ENCODE results near the gene CCDC169. TPM values are rescaled to one million over a fixed set of nuclear protein-coding genes. Genes with fewer than 3 reads are reported as not detected.
"Not testable (repeated sequence)": the region's sequence is repeated elsewhere in the genome, so short reads cannot be mapped to it uniquely, and the experiment has no call there.

Gene CCDC169
- polyA plus RNA-seq, 4 donors = 0.37 to 5.3 TPM; not detected in 2

GRCh38 chr13:36324881-36325280, 27.3 kb upstream of the CCDC169 start:
- H3K4me1 ChIP-seq (ENCODE audit: control insufficient read depth in 3 of 3, insufficient read depth in 2 of 3, low read depth in 1 of 3, low read length in 2 of 3); H3K27ac ChIP-seq (ENCODE audit: low read depth in 1 of 3, low read length in 2 of 3); H3K27me3 ChIP-seq (ENCODE audit: control insufficient read depth in 3 of 3, insufficient read depth in 3 of 3, low read length in 3 of 3); DNase-seq; H3K4me3 ChIP-seq (ENCODE audit: low read depth in 1 of 3, low read length in 3 of 3); FAIRE-seq; H3K9me3 ChIP-seq (ENCODE audit: control insufficient read depth in 2 of 2, insufficient read depth in 1 of 2, low read depth in 1 of 2, low read length in 1 of 2): not testable (repeated sequence)
- peaks cover 0 to 12% (median 0%) of the 10 kb centered on the region in 3 donors for H3K36me3 ChIP-seq (ENCODE audit: control insufficient read depth in 3 of 3, insufficient read depth in 2 of 3, low read depth in 1 of 3, low read length in 3 of 3)
- WGBS, 3 donors = 76 to 84% (median 77%) methylated on average over 5 of the region's 5 CpGs

- DNase-seq = peak in 1 of 2 donors; percentile 9
- Histone ChIP-seq H3K9me3 (ENCODE audit: control insufficient read depth in 2 of 2, insufficient read depth in 1 of 2, low read depth in 1 of 2, low read length in 1 of 2) (no peaks in the 10 kb centered on the region), H3K27ac (ENCODE audit: low read depth in 1 of 3, low read length in 2 of 3) (no peak overlapping the region), H3K4me3 (ENCODE audit: low read depth in 1 of 3, low read length in 3 of 3) (no peak overlapping the region), H3K4me1 (ENCODE audit: control insufficient read depth in 3 of 3, insufficient read depth in 2 of 3, low read depth in 1 of 3, low read length in 2 of 3) (no peaks in the 10 kb centered on the region), H3K27me3 (ENCODE audit: control insufficient read depth in 3 of 3, insufficient read depth in 3 of 3, low read length in 3 of 3) (no peaks in the 10 kb centered on the region), H3K36me3 (ENCODE audit: control insufficient read depth in 3 of 3, insufficient read depth in 2 of 3, low read depth in 1 of 3, low read length in 3 of 3) (peaks cover 0 to 12% (median 0%) of the 10 kb centered on the region in 3 donors)
- FAIRE-seq = no peak
- WGBS, 3 donors = 94 to 100% (median 96%) methylated on average over 1 of the region's 1 CpG
Measured at GRCh38 chr13:36323951-36324566, 26.4 kb upstream of the CCDC169 start.

GRCh38 chr13:36323408-36323807, 25.8 kb upstream of the CCDC169 start:
- H3K9me3 ChIP-seq (ENCODE audit: control insufficient read depth in 2 of 2, insufficient read depth in 1 of 2, low read depth in 1 of 2, low read length in 1 of 2) = no peaks in the 10 kb centered on the region
- H3K27ac ChIP-seq (ENCODE audit: low read depth in 1 of 3, low read length in 2 of 3) = no peak overlapping the region
- WGBS, 3 donors = 90 to 93% (median 93%) methylated on average over 3 of the region's 3 CpGs
- no peaks in the 10 kb centered on the region for H3K27me3 ChIP-seq (ENCODE audit: control insufficient read depth in 3 of 3, insufficient read depth in 3 of 3, low read length in 3 of 3)
- no peak for FAIRE-seq
- DNase-seq = no peak
- peaks cover 0 to 12% (median 0%) of the 10 kb centered on the region in 3 donors for H3K36me3 ChIP-seq (ENCODE audit: control insufficient read depth in 3 of 3, insufficient read depth in 2 of 3, low read depth in 1 of 3, low read length in 3 of 3)
- H3K4me1 ChIP-seq (ENCODE audit: control insufficient read depth in 3 of 3, insufficient read depth in 2 of 3, low read depth in 1 of 3, low read length in 2 of 3) = no peaks in the 10 kb centered on the region
- H3K4me3 ChIP-seq (ENCODE audit: low read depth in 1 of 3, low read length in 3 of 3) = no peak overlapping the region

GRCh38 chr13:36319793-36320192, 22.2 kb upstream of the CCDC169 start:
- not testable (repeated sequence) for H3K27me3 ChIP-seq (ENCODE audit: control insufficient read depth in 3 of 3, insufficient read depth in 3 of 3, low read length in 3 of 3); DNase-seq; H3K9me3 ChIP-seq (ENCODE audit: control insufficient read depth in 2 of 2, insufficient read depth in 1 of 2, low read depth in 1 of 2, low read length in 1 of 2); H3K36me3 ChIP-seq (ENCODE audit: control insufficient read depth in 3 of 3, insufficient read depth in 2 of 3, low read depth in 1 of 3, low read length in 3 of 3); H3K4me3 ChIP-seq (ENCODE audit: low read depth in 1 of 3, low read length in 3 of 3); FAIRE-seq; H3K4me1 ChIP-seq (ENCODE audit: control insufficient read depth in 3 of 3, insufficient read depth in 2 of 3, low read depth in 1 of 3, low read length in 2 of 3); H3K27ac ChIP-seq (ENCODE audit: low read depth in 1 of 3, low read length in 2 of 3)
- 50 to 74% (median 61%) methylated on average over 4 to 6 of the region's 6 CpGs for WGBS, 3 donors

- H3K27ac ChIP-seq (ENCODE audit: low read depth in 1 of 3, low read length in 2 of 3) = no peak overlapping the region
- peaks cover 0 to 3% of the 10 kb centered on the region in 2 donors for H3K9me3 ChIP-seq (ENCODE audit: control insufficient read depth in 2 of 2, insufficient read depth in 1 of 2, low read depth in 1 of 2, low read length in 1 of 2)
- DNase-seq (no peak), FAIRE-seq (no peak)
- peaks cover 2 to 6% (median 4%) of the 10 kb centered on the region in 3 donors for H3K36me3 ChIP-seq (ENCODE audit: control insufficient read depth in 3 of 3, insufficient read depth in 2 of 3, low read depth in 1 of 3, low read length in 3 of 3)
- no peaks in the 10 kb centered on the region for H3K4me1 ChIP-seq (ENCODE audit: control insufficient read depth in 3 of 3, insufficient read depth in 2 of 3, low read depth in 1 of 3, low read length in 2 of 3)
- no peaks in the 10 kb centered on the region for H3K27me3 ChIP-seq (ENCODE audit: control insufficient read depth in 3 of 3, insufficient read depth in 3 of 3, low read length in 3 of 3)
- no peak overlapping the region for H3K4me3 ChIP-seq (ENCODE audit: low read depth in 1 of 3, low read length in 3 of 3)
- WGBS, 3 donors = 74 to 79% (median 78%) methylated on average over 3 of the region's 3 CpGs
Measured at GRCh38 chr13:36313047-36313969, 15.7 kb upstream of the CCDC169 start.

- WGBS, 3 donors = 81 to 89% (median 86%) methylated on average over 7 of the region's 7 CpGs
- FAIRE-seq = no peak
- no peak overlapping the region for H3K27ac ChIP-seq (ENCODE audit: low read depth in 1 of 3, low read length in 2 of 3)
- peaks cover 2 to 6% (median 4%) of the 10 kb centered on the region in 3 donors for H3K36me3 ChIP-seq (ENCODE audit: control insufficient read depth in 3 of 3, insufficient read depth in 2 of 3, low read depth in 1 of 3, low read length in 3 of 3)
- H3K9me3 ChIP-seq (ENCODE audit: control insufficient read depth in 2 of 2, insufficient read depth in 1 of 2, low read depth in 1 of 2, low read length in 1 of 2) = peaks cover 0 to 3% of the 10 kb centered on the region in 2 donors
- H3K4me3 ChIP-seq (ENCODE audit: low read depth in 1 of 3, low read length in 3 of 3) = no peak overlapping the region
- H3K27me3 ChIP-seq (ENCODE audit: control insufficient read depth in 3 of 3, insufficient read depth in 3 of 3, low read length in 3 of 3) = no peaks in the 10 kb centered on the region
- DNase-seq = no peak
- H3K4me1 ChIP-seq (ENCODE audit: control insufficient read depth in 3 of 3, insufficient read depth in 2 of 3, low read depth in 1 of 3, low read length in 2 of 3) = no peaks in the 10 kb centered on the region
Measured at GRCh38 chr13:36310417-36311108, 12.9 kb upstream of the CCDC169 start.

- H3K9me3 ChIP-seq (ENCODE audit: control insufficient read depth in 2 of 2, insufficient read depth in 1 of 2, low read depth in 1 of 2, low read length in 1 of 2) = no peaks in the 10 kb centered on the region
- no peak for DNase-seq
- WGBS, 3 donors = 66 to 73% (median 70%) methylated on average over 3 of the region's 3 CpGs
- no peaks in the 10 kb centered on the region for H3K36me3 ChIP-seq (ENCODE audit: control insufficient read depth in 3 of 3, insufficient read depth in 2 of 3, low read depth in 1 of 3, low read length in 3 of 3)
- peaks cover 0 to 3% (median 2%) of the 10 kb centered on the region in 3 donors for H3K27me3 ChIP-seq (ENCODE audit: control insufficient read depth in 3 of 3, insufficient read depth in 3 of 3, low read length in 3 of 3)
- H3K4me3 ChIP-seq (ENCODE audit: low read depth in 1 of 3, low read length in 3 of 3) = no peak overlapping the region
- FAIRE-seq = no peak
- no peaks in the 10 kb centered on the region for H3K4me1 ChIP-seq (ENCODE audit: control insufficient read depth in 3 of 3, insufficient read depth in 2 of 3, low read depth in 1 of 3, low read length in 2 of 3)
- no peak overlapping the region for H3K27ac ChIP-seq (ENCODE audit: low read depth in 1 of 3, low read length in 2 of 3)
Measured at GRCh38 chr13:36302289-36302688, 4.7 kb upstream of the CCDC169 start.

- not testable (repeated sequence) for H3K4me1 ChIP-seq (ENCODE audit: control insufficient read depth in 3 of 3, insufficient read depth in 2 of 3, low read depth in 1 of 3, low read length in 2 of 3); H3K36me3 ChIP-seq (ENCODE audit: control insufficient read depth in 3 of 3, insufficient read depth in 2 of 3, low read depth in 1 of 3, low read length in 3 of 3); H3K27me3 ChIP-seq (ENCODE audit: control insufficient read depth in 3 of 3, insufficient read depth in 3 of 3, low read length in 3 of 3); H3K27ac ChIP-seq (ENCODE audit: low read depth in 1 of 3, low read length in 2 of 3); H3K9me3 ChIP-seq (ENCODE audit: control insufficient read depth in 2 of 2, insufficient read depth in 1 of 2, low read depth in 1 of 2, low read length in 1 of 2); H3K4me3 ChIP-seq (ENCODE audit: low read depth in 1 of 3, low read length in 3 of 3); FAIRE-seq; DNase-seq
- 38 to 63% (median 41%) methylated on average over 3 of the region's 3 CpGs for WGBS, 3 donors
Measured at GRCh38 chr13:36299469-36299868, 1.9 kb upstream of the CCDC169 start.

Data from small intestine (tissue), 7 donors.